GM21447 (cell line): Measurements from ENCODE around the gene MYRIP.

Experiments
- ATAC-seq: cut with Tn5 transposase; IDR thresholded peaks from one replicate; pipeline ENCODE4 v1.9.1; 2021; ENCODE audit not compliant: unreplicated experiment

MYRIP gene

DNA sequence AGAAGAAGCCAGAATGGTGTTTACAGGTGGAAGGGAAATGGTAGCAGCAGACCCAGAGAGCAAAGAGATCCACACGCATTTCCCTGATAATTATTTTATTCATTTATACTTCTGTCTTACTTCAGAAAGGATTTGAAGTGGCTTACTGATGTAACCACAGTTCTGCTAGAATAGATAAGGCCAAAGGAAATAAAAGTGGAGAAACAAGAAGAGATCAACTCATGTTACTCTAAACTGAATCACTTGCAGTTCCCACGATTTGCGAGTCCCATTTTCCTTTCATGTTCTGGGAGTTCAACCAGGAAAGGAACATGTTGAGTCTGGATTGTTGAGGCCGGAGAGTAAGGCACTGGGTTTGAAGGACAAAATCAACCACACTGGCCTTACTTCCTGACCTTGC, 151.8 kb downstream of the MYRIP start:
- ATAC-seq = no peak

DNA sequence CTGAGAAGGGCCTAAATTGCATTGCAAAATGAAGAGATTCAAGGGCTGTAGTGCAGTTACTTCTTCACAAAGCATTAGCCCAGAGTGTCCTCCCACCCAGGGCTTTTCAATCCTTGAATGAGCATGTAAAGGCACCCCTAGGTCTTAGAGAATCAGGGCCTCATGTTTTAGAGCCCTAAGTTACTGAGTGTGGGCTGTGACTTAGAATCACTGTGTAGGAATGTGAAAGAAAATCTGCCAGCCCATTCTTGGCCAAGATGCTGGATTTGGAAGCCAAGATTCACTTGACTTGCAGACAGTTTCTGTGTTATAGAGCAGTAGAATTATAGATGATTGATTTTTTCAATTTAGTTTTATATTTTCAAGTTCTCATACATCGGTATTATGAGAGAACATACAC, 153.2 kb downstream of the MYRIP start:
- no peak for ATAC-seq

DNA sequence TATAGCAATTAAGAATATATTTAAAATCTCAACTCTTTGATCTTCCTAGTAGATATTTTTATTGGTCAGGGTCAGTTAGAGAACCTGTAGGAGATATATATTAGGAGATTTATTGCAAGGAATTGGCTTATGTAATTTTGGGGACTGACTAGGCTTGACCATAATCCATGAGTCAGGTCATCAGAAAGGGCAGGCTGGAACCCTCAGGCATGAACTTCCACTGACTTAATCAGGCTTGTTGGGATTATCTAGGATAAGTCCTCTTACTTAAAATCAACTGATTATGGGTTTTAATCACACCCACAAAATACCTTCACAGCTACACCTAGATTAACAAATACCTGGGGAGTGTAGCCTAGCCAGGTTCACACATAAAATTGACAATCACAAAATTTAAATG, 156.1 kb downstream of the MYRIP start:
- no peak for ATAC-seq

DNA sequence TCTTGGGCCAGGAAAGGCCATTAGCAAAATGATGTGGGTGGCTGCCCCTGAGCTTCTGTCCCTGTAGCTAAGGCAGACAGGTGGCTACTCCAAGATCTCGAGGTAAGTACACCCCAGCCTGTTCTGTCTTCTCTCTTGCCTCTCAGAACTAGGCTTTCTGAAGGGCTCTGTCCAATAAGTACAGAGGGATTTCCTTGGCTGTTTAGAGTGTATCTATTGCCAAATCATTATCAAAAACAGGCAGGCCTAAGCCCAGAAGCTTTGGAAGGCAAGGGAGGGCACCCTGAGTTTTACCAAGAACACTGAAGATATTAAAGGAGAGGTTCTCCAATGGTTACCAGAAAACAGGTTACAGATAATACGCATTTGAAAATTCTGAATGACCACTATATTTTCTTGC, 156.6 kb downstream of the MYRIP start:
- ATAC-seq = no peak

DNA sequence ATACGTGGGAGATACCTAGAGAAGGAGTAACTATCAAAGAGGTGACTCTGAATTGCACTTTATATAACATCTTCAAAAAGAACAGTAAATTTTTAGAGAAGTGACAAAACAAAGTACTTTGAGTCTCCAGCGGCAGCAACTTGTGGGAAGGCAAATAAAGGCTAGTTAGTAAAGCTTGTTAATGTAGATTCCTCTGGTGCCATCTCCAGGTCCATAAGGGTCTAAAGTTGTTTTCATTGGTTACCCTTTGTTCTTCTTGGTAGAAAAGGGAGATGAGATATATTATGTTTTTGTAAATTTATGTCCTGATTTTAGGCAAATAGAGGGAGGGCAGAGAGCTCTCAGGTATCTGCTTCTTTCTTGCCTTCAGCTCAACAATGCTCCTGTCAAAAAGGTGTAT, 161.6 kb downstream of the MYRIP start:
- ATAC-seq = no peak

DNA sequence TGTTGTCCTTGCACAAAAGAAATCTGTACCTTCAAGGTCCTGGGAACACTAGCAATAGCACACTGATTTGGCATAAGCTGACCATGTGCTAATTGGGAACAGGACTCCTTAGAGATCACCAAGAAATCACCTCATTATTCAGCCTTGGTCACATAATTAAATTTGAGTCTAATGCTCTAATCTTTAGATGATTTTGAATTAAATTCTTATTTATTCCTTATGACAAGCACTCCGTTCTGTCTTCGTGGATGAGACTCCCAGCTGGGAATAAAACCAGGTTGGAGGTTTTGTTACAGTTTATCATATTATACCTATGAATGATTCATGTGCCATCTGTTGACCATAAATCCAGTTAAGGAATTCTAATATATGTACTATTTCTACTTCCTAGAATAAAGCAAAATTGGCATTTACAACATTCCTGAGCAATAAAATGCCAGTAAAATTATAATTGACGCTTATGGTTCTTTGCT, 162.2 kb downstream of the MYRIP start:
- ATAC-seq = no peak

DNA sequence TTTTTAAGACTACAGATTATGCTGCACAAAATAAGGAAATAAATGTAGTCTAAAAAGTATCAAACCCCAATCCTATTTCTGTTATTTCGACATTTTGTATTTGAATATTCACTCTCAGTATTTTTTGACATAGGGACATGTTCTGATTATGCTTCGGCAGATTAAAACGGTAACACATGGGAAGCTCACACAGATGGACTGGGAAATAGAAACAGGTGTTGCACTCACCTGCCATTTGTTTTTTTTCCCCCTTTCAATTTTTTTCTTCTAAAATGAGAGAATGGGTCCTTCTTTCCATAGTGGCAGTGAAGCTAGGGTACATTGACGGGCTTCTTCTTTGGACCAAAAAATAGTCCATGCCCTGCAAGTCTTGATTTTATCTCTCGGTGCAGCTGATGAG, 163.1 kb downstream of the MYRIP start:
- no peak for ATAC-seq

DNA sequence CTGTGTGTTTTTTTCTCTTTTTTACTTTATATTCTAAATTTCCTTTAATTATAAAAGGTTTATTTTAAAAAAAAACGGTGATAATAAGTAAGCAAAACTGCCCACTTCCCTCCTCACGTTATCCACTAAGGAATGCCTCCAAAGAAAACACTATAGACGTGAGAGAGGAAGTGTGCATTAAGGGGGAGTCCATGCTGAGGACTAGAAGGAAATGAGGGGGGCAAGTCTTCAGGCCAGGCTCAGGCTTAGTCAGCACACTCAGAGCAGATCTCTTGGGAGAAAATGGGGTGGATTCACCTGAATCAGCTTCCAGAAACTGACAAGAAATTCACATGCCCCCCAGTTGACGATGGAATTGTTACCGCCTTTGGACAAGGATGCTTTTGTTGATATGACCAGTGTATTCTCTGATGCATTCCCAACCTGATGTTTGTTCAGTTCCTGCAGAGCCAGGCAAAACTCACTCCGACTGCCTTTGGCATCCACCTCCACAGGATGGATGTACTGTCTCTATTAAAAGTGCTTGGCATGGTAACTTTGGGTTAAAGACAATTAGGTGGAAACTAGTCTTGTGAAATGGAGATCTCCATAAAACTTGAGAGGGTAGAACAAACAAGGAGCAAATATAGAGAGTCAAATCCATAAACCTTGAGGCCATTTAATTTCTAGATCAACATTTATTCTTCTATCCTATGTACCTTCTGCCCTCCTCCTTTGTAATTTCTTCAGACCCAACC, 167.8 kb downstream of the MYRIP start:
- ATAC-seq = no peak

DNA sequence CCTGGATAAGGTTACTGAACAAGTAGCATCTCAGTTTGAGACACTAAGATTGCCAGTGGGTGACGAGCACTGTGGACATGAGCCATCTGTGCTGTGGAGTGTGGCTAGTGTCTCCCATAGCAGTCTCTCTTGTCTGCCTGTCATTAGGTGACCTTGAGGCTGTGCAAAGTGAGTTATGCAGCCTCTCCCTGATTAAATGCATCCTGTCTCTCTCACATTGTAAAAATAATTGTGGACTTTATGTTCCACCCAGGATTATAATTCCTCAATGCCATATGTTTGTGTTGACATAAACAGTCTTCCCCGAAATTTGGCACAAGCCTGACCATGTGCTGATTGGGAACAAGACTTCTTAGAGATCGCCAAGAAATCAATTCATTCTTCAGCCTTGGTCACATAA, 168.9 kb downstream of the MYRIP start:
- ATAC-seq = no peak

DNA sequence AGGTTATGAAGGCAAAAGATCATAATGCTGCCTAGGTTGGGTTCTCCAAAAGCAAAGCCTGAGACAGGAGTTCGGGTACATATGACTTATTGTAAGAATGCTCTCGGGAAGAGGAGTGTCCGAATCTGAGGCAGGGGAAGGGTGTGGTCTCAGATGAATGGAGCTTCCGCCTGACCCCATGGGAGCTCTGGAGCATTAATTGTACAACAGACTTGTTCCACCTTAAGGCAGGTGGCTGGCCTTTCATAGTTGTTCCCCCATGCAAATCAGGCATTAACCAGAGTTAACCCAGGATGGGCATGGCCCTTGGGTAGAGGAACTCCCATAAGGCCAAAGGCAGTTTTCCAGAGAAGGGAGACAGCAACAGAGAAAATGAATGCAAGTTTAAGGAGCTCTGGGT, 170.6 kb downstream of the MYRIP start:
- ATAC-seq = no peak

DNA sequence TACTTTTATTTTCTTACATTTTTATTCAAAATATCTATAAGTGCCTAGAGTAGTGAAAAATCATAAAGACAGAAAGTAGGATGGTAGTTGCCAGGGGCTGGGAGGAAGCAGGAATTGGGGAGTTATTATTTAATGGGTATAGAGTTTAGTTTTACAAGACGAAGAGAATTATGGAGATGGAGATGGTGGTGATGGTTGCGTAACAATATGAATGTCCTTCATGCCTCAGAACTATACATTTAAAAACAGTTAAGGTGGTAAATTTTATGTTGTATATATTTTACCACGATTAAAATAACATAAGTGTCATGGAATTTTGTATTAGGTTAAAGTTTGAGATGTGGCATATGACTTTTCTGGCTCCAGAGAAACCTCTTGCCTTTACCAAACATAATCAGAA, 171.4 kb downstream of the MYRIP start:
- ATAC-seq = no peak

DNA sequence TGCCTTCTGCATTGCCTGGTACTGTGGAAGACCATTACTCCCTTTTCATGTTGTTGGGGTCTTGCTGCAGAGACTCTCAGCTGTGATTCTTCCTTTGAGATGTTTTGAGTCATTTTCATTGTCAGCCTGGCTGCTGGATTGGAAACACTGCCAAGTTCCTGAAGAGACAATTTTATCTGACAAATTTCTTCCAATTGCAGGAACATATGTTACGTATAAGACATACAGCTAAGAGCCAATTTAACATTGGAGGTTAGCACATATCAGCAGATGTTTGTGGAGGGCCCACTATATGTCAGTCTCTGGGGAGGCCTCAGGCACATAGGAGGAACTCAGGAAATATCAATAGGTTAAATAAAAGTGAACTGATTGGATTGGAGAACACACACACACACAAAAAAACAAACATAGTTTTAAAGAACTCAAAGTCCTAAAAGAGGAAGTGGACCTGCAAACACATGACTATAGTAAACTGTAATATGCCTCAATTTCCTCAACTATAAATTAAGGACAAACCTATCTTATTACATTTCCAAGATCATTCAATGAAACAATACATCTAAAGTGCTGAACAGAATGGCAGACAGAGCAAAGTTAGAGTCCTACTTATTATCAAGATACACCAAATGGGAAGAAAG, 172.3 kb downstream of the MYRIP start:
- ATAC-seq = no peak

DNA sequence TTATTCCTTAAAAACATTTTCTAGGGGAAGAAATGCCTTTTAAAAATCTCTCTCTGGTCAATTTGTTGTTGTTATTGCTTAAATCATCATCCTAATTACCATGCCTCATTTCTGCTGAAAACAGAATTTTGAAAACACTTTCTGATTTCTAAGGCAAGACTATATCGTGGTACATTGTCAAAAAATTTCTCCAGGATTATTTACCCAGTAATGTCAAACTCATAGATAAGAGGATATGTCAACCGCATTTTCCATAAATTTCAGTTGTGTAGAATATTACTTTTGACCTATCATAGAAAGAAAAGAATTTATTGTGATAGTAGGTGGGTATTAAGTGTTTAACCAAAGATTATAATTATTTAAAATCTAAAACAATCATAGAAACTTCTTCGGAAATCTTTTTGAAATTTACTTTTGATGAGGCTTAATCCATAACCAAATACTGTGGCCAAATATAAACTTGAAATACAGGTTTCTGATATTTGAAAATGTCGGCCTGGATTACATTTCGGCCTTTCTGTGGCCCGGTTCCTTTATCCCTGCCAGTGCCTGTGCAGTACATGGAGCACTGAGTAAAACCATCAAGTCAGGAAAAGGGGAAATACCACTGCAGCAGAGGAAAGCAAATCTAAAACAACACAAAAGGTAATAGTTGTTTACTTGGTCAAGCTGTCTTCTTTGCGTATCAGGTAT, 173.4 kb downstream of the MYRIP start:
- ATAC-seq = no peak

DNA sequence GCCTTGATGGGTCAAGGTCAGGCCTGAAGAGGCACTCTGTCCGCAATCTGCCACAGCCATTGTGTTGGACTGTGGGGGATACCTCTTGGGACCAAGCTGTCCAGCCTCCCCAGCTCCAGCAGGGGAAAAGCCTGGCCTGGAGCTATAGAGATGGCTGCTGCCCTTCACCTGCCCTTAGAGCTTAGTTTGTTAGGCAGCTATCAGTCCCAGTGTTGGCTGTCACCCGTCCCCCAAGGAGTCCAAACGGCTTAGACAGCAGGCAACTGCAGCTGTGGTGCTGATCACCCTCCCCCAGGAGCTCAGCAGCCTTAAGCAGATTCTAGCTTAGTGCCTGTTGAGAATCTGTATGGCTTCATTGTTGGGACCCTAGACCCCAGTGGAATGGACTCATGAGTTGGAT, 180.3 kb downstream of the MYRIP start:
- ATAC-seq = no peak

DNA sequence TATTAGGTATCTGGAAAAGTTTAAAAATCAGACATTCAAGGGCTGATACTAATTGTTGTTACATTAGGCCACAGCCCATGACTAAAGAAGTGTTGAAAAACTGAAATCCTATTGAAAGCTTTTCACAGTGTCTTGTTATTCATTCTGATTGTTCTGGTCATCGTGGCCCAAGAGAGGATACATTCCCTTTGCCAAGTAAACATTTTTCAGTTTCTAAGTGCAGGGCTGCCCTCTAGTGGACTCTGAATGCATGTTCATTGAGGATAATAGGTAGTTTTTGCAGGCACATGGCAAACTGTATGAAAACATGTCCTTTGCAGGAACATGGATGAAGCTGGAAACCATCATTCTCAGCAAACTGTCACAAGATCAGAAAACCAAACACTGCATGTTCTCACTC, 181.1 kb downstream of the MYRIP start:
- no peak for ATAC-seq

DNA sequence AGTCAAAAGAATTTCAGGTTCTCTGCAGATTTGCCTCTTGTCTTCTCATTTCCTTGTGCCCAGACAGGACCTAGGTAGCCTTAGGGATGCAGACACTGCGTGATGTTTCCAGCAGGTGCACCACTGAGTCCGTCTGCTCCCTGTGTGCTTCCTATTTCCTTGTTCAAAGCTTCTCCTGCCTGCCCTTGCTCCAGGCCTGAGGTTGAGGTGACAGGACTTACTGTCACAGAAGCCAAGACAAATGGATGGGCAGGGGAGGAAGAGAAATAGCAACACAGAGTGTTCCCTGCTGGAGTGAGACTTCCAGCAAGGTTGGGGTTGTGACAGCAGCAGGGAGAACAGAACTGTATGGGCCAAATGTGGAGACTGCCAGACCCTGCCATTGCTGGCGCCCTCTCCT, 199.4 kb downstream of the MYRIP start:
- ATAC-seq = no peak

DNA sequence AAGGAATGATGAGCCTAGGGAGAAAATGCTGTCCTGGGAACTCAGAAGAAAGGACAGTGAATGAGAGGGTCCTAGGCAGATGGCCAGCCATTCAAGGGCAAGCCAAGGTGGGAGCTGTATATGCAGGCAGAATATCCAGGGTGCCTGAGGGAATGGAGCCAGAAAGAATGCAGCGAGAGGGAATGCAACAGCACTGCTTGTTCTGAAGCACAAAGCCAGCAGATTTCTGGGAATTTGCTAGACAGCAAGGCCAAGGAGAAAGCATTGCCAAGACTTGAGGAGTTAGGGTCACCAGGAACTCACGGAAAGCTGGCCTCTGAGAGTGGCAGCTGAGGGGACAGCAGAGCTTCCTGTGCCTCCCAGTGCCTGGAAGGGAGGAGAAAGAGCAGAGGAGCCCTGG, 200.6 kb downstream of the MYRIP start:
- ATAC-seq = no peak

DNA sequence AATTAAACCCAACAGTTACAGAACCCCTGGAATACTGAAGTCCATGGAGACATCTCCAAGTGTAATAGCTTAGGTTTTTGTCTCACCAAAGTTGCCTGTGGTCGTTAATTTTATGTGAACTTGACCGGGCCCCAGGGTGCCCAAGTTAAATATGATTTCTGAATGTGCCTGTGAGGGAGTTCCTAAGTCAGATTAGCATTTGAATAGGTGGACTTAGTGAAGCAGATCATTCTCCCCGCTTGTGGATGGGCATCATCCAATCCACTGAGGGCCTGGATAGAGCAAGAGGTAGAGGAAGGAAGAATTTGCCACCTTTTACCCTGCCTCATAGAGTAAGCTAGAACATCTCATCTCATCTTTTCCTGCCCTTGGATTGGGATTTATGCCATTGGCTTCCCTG, 203.0 kb downstream of the MYRIP start:
- no peak for ATAC-seq

DNA sequence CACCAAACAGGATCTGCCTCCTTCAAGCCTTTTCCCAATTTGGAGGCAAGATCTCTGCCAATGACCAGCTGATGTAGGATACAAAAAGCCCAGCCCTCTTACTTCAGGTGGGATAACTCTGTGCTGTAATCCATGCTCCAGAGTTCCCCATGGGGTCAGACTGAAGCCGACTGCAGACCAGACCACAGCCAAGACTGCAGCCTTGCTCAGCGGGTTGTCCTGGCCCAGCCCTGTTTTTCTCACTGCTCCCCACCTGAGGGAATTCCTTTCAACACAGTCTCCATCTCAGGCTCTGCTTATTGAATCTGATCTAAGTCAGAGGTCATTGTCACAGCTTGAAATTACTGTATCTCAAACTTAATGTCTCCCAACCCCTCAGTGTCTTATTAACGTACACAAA, 207.0 kb downstream of the MYRIP start:
- no peak for ATAC-seq

DNA sequence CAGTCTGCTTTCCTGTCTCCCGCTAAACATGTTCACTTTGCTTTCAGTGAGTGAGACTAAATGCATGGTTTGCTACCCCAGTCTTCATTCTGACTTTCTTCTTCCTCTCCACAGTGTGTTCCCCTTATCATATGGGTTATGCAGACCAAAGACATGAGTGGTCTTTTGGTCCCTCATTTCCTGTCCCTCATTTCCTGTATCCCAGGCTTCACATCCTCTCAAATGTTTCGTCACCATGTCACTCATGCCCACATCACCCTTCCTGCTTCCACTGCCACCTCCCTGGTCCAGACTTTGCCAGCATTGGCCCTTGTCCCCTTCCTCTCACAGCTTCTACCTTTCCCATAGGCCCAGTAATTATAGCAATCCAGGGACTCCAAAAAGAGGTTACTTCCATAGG, 209.0 kb downstream of the MYRIP start:
- no peak for ATAC-seq

DNA sequence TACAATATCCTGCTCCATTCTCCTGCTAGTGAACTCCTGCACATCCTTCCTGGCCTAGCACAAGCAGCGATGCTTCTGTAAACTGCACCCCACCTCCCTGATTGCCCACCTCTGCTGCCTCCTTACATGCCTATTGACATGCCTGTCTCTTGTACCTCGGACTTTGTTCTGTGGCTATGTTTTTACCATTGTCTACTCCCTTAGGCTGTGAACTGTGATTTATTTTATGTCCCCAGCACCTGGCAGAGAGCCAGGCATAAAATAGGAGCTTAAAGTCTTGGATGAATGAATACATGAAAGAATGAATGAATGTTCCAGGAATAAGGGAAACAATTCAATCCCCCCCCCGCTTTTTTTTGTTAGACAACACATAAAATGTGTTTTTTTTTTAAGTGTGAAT, 210.0 kb downstream of the MYRIP start:
- no peak for ATAC-seq

DNA sequence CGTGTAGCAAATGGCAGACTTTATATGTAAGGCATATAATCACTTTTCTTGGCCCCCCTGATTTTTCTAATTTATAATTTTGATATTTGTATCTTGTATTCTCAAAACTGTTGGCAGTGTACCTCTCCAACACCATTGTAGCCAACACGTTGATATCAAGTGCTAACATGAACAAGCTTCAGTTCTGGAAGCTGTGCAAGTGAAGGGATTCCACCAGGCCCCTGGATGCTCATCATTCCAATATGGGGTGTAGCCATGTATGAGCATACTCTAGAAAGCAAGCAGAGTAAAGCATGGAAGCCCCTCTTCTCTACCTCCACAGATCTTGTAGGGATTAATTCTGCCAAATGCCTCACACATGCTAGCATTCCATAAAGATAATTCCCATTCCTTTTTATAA, 211.3 kb downstream of the MYRIP start:
- ATAC-seq = no peak
